ENCODE results near the gene ATP2B2.

- TF ChIP-seq CTCF (IDR thresholded peaks at IDR 0.05 in 4 of 5, conservative IDR thresholded peaks at IDR 0.05 in 1 of 5): no peak
- TF ChIP-seq POLR2A (IDR thresholded peaks at IDR 0.05): no peak
These were observed 152.2 kb downstream of the ATP2B2 start for GRCh38 chr3:10353160-10353559.
